GM23248 (cell line): ENCODE data around the gene MVB12B. TPM values are rescaled to one million over a fixed set of nuclear protein-coding genes. Genes with fewer than 3 reads are reported as not detected.

Source experiments
- DNase-seq: peaks from one replicate; pipeline ENCODE4 v3.0.0-alpha.2; 2015
- H2AFZ ChIP-seq: fragments of 200-600 bp; sonication (generic); 2 replicates; pipeline ENCODE4 v1.6.1; 2016; ENCODE audit warnings: antibody characterized with exemption
- H3F3A ChIP-seq: fragments of 200-600 bp; sonication (generic); 2 replicates; pipeline ENCODE4 v1.6.1; 2016; ENCODE audit warnings: mild to moderate bottlenecking, antibody characterized with exemption, mixed run types; ENCODE audit not compliant: insufficient read depth
- H3K27ac ChIP-seq: fragments of 200-600 bp; sonication (generic); 2 replicates; pipeline ENCODE4 v1.5.1; 2016; ENCODE audit warnings: mild to moderate bottlenecking
- H3K27me3 ChIP-seq: fragments of 200-600 bp; sonication (generic); replicated peaks from 2 replicates; pipeline ENCODE4 v1.6.1; 2016; ENCODE audit warnings: mild to moderate bottlenecking; ENCODE audit not compliant: insufficient read depth
- H3K36me3 ChIP-seq: fragments of 200-600 bp; sonication (generic); 2 replicates; pipeline ENCODE4 v1.6.1; 2016; ENCODE audit warnings: low read depth, mild to moderate bottlenecking
- H3K4me1 ChIP-seq: fragments of 200-600 bp; sonication (generic); 2 replicates; pipeline ENCODE4 v1.6.1; 2016; ENCODE audit warnings: mild to moderate bottlenecking; ENCODE audit not compliant: insufficient read depth
- H3K4me2 ChIP-seq: fragments of 200-600 bp; sonication (generic); one replicate; pipeline ENCODE4 v1.6.1; 2016; ENCODE audit warnings: mild to moderate bottlenecking; ENCODE audit not compliant: unreplicated experiment
- H3K4me3 ChIP-seq: fragments of 200-600 bp; sonication (generic); 2 replicates; pipeline ENCODE4 v1.5.1; 2016; ENCODE audit warnings: mild to moderate bottlenecking
- H3K79me2 ChIP-seq: fragments of 200-600 bp; sonication (generic); 2 replicates; pipeline ENCODE4 v1.6.1; 2016; ENCODE audit warnings: mild to moderate bottlenecking; ENCODE audit not compliant: insufficient read depth
- H3K9ac ChIP-seq: fragments of 200-600 bp; sonication (generic); 2 replicates; pipeline ENCODE4 v1.6.1; 2016; ENCODE audit warnings: mild to moderate bottlenecking
- H3K9me2 ChIP-seq: fragments of 200-600 bp; sonication (generic); 2 replicates; pipeline ENCODE4 v1.6.1; 2016; ENCODE audit warnings: mixed run types, mild to moderate bottlenecking, moderate library complexity; ENCODE audit not compliant: insufficient read depth
- H3K9me3 ChIP-seq: fragments of 200-600 bp; sonication (generic); one replicate; pipeline ENCODE4 v1.6.1; 2017; ENCODE audit warnings: low read depth
- H4K20me1 ChIP-seq: fragments of 200-600 bp; sonication (generic); 2 replicates; pipeline ENCODE4 v1.6.0; 2016; ENCODE audit not compliant: insufficient read depth
- EZH2 ChIP-seq: fragments of 200-600 bp; sonication (generic); IDR thresholded peaks from 2 replicates; pipeline ENCODE4 v1.6.1; 2018; ENCODE audit warnings: antibody characterized with exemption, mild to moderate bottlenecking; ENCODE audit not compliant: insufficient read depth, poor library complexity, severe bottlenecking
- EZH2phosphoT487 ChIP-seq: fragments of 200-600 bp; sonication (generic); IDR thresholded peaks from 2 replicates; pipeline ENCODE4 v1.6.1; 2018; ENCODE audit warnings: antibody characterized with exemption, moderate library complexity, mild to moderate bottlenecking, low read depth; ENCODE audit not compliant: insufficient read depth
- WGBS, 2 experiments: methylation state at CpG; one replicate each; pipeline ENCODE4 v1.1.6; 2015 to 2017; ENCODE audit warnings: low lambda C conversion rate in 2 of 2, low coverage in 1 of 2; ENCODE audit errors: missing lambda C conversion rate in 2 of 2; 5-methylcytosine and 5-hydroxymethylcytosine counted together
- in situ Hi-C: fragments of 300-500 bp; cut with MboI; formaldehyde crosslinking; loops from 2 replicates; pipeline ENCODE4 v1.15.0; 2020
- polyA plus RNA-seq: library from polyadenylated mRNA; unstranded; fragments of >200 nt; fragmentation: Nextera tagmentation; extraction: Ambion mirVana; gene quantifications from 2 replicates; pipeline ENCODE4 v1.2.1, GENCODE V29; 2016
- total RNA-seq: library from RNA; depleted of rRNA; stranded (reverse); fragments of >200 nt; shearing (Covaris generic); gene quantifications from 2 replicates; pipeline ENCODE4 v1.2.3, GENCODE V29; 2014

The MVB12B gene
- total and polyA plus RNA-seq, 2 experiments from 2014 or later: 2.4 to 5.5 TPM

GRCh38 chr9:126499911-126500599 is 173.4 kb downstream of the MVB12B start:
- H3K4me1 ChIP-seq: peaks cover 10% of the 10 kb centered on the region
- peak overlapping the region; percentile 96 for H3K4me2 ChIP-seq
- H3K27ac ChIP-seq: no peak overlapping the region
- in situ Hi-C loops: loop anchor here (10.0 kb wide), 1 partner anchor 195 kb away; no protein-coding TSS in a partner anchor
- H3K36me3 ChIP-seq: no peaks in the 10 kb centered on the region
- H3K27me3 ChIP-seq: no peaks in the 10 kb centered on the region
- no peak for TF ChIP-seq EZH2phosphoT487
- TF ChIP-seq EZH2: no peak
- WGBS, 2 experiments: 62 to 71% methylated on average over 18 of the region's 20 CpGs
- no peak for DNase-seq
- H4K20me1 ChIP-seq: no peaks in the 10 kb centered on the region
- H2AFZ ChIP-seq: peak overlapping the region; percentile 82
- peak overlapping the region; percentile 41; the same call in 1 of the 2 replicates for H3K9ac ChIP-seq
- H3F3A ChIP-seq: no peaks in the 10 kb centered on the region
- no peaks in the 10 kb centered on the region for H3K9me2 ChIP-seq
- H3K4me3 ChIP-seq: peak overlapping the region; percentile 76
- no peaks in the 10 kb centered on the region for H3K79me2 ChIP-seq
- no peaks in the 10 kb centered on the region for H3K9me3 ChIP-seq

GRCh38 chr9:126500600-126501382 is 174.2 kb downstream of the MVB12B start:
- no peak overlapping the region for H3K4me2 ChIP-seq
- H3K36me3 ChIP-seq: no peaks in the 10 kb centered on the region
- H3K9ac ChIP-seq: no peak overlapping the region
- WGBS, 2 experiments: 38 to 39% methylated on average over 31 to 37 of the region's 37 CpGs
- H3K9me2 ChIP-seq: no peaks in the 10 kb centered on the region
- H3K4me3 ChIP-seq: no peak overlapping the region
- peaks cover 10% of the 10 kb centered on the region for H3K4me1 ChIP-seq
- H2AFZ ChIP-seq: no peak overlapping the region
- no peaks in the 10 kb centered on the region for H3K9me3 ChIP-seq
- peak; percentile 81 for DNase-seq
- no peaks in the 10 kb centered on the region for H3F3A ChIP-seq
- in situ Hi-C loops: no loop called here
- no peaks in the 10 kb centered on the region for H4K20me1 ChIP-seq
- TF ChIP-seq EZH2 (no peak), EZH2phosphoT487 (no peak)
- no peak overlapping the region for H3K27ac ChIP-seq
- no peaks in the 10 kb centered on the region for H3K79me2 ChIP-seq
- no peaks in the 10 kb centered on the region for H3K27me3 ChIP-seq

- no peak for TF ChIP-seq EZH2phosphoT487
- no peak for TF ChIP-seq EZH2
- Histone ChIP-seq H2AFZ (no peak overlapping the region), H3K27me3 (no peaks in the 10 kb centered on the region), H3F3A (no peaks in the 10 kb centered on the region), H3K27ac (no peak overlapping the region), H3K9me3 (no peaks in the 10 kb centered on the region), H3K4me1 (peaks cover 10% of the 10 kb centered on the region), H3K9ac (no peak overlapping the region), H3K79me2 (no peaks in the 10 kb centered on the region), H3K9me2 (no peaks in the 10 kb centered on the region), H3K4me3 (no peak overlapping the region), H4K20me1 (no peaks in the 10 kb centered on the region), H3K36me3 (no peaks in the 10 kb centered on the region), H3K4me2 (no peak overlapping the region)
- no peak for DNase-seq
- 80 to 84% methylated on average over 21 to 22 of the region's 22 CpGs for WGBS, 2 experiments
- in situ Hi-C loops: no loop called here
Observed at GRCh38 chr9:126501383-126502331, 175.0 kb downstream of the MVB12B start.
